ENCODE results near the gene DPEP1. TPM values are rescaled to one million over a fixed set of nuclear protein-coding genes. Genes with fewer than 3 reads are reported as not detected.

Gene DPEP1
- total and polyA plus RNA-seq, 4 donors = 0.14 to 0.83 (median 0.45) TPM

GRCh38 chr16:89623511-89624261 is 10.2 kb downstream of the DPEP1 start:
- Histone ChIP-seq H3K4me3 (ENCODE audit: low read depth in 1 of 3, low read length in 3 of 3) (no peak overlapping the region), H3K9ac (ENCODE audit: low read depth in 1 of 2, low read length in 2 of 2) (no peak overlapping the region), H3K36me3 (ENCODE audit: control insufficient read depth in 4 of 4, insufficient read depth in 3 of 4, low read depth in 1 of 4, low read length in 3 of 4) (no peaks in the 10 kb centered on the region), H3K27me3 (ENCODE audit: control insufficient read depth in 4 of 4, insufficient read depth in 4 of 4, low read length in 3 of 4) (no peaks in the 10 kb centered on the region), H3K9me3 (ENCODE audit: control insufficient read depth in 4 of 4, low read length in 3 of 4) (no peaks in the 10 kb centered on the region), H3K4me1 (ENCODE audit: control insufficient read depth in 4 of 4, insufficient read depth in 4 of 4, low read length in 3 of 4) (no peaks in the 10 kb centered on the region), H3K27ac (ENCODE audit: low read depth in 1 of 2, low read length in 2 of 2) (no peak overlapping the region)
- TF ChIP-seq EGR1 (IDR thresholded peaks at IDR 0.05; ENCODE audit: low read depth in 2 of 2) (peak in 1 of 2 donors; percentile 17), REST (IDR thresholded peaks at IDR 0.05) (no peak), HNF4G (IDR thresholded peaks at IDR 0.05) (no peak)
- 49% methylated on average over 28 of the region's 28 CpGs for WGBS
- no peak for DNase-seq (ENCODE audit: low spot score)

DNA sequence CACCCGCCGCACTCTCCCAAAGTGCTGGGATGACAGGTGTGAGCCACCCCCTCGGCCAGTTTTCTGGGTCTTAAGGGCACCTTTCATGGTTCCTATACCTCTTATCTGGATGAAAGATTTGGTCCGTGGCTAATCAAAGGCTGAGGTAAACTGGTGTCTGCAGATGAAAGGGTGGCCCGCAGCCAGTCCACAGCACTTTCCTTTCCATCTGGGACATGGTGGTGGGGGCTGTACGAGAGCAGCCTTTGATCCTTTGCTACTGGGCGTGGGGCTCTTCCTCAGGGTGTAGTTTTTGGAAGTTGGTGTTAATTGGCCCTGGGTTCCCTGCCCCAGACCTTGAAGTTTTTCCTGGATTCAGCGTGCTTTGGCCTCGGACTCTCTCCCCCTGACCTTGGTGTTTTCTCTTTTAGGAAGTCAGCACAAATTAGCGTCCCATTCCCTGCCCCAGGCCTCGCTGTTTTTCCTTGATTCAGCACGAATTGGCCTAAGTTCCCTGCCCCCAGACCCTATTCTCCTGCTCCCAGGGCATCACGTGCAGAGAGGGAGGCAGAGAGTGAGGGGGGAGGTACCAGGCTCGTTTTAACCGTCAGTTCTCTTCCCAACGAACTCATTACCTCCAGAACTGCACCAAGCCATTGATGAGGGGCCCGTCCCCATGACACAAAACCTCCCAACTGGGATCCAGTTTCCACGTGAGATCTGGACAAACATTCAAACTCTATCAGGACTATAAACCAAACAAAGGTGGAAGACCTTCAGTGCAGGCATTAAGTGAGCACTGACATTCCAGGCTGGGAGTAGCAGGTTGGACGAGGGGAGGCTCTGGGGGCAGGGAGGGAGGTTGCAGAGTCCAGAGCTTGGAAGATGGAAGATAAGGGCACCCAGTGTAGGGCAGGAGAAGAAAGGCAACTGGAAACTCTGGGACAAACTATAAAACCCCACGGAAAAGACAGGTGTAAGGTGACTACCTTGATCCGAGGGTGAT is 11.6 kb downstream of the DPEP1 start:
- Histone ChIP-seq H3K27ac (ENCODE audit: low read depth in 1 of 2, low read length in 2 of 2) (no peak overlapping the region), H3K4me3 (ENCODE audit: low read depth in 1 of 3, low read length in 3 of 3) (no peak overlapping the region), H3K9me3 (ENCODE audit: control insufficient read depth in 4 of 4, low read length in 3 of 4) (no peaks in the 10 kb centered on the region), H3K36me3 (ENCODE audit: control insufficient read depth in 4 of 4, insufficient read depth in 3 of 4, low read depth in 1 of 4, low read length in 3 of 4) (no peaks in the 10 kb centered on the region), H3K27me3 (ENCODE audit: control insufficient read depth in 4 of 4, insufficient read depth in 4 of 4, low read length in 3 of 4) (no peaks in the 10 kb centered on the region), H3K4me1 (ENCODE audit: control insufficient read depth in 4 of 4, insufficient read depth in 4 of 4, low read length in 3 of 4) (no peaks in the 10 kb centered on the region), H3K9ac (ENCODE audit: low read depth in 1 of 2, low read length in 2 of 2) (no peak overlapping the region)
- TF ChIP-seq HNF4G (IDR thresholded peaks at IDR 0.05) (no peak), REST (IDR thresholded peaks at IDR 0.05) (no peak), RXRA (IDR thresholded peaks at IDR 0.05) (no peak), EGR1 (IDR thresholded peaks at IDR 0.05; ENCODE audit: low read depth in 2 of 2) (no peak), ATF3 (IDR thresholded peaks at IDR 0.05) (no peak), RAD21 (IDR thresholded peaks at IDR 0.05) (no peak), FOXA1 (IDR thresholded peaks at IDR 0.05) (no peak), FOXA2 (IDR thresholded peaks at IDR 0.05) (no peak)
- TF ChIP-seq, protein P1, sequence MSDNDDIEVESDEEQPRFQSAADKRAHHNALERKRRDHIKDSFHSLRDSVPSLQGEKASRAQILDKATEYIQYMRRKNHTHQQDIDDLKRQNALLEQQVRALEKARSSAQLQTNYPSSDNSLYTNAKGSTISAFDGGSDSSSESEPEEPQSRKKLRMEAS (IDR thresholded peaks at IDR 0.05) = no peak
- TF ChIP-seq, protein P2, sequence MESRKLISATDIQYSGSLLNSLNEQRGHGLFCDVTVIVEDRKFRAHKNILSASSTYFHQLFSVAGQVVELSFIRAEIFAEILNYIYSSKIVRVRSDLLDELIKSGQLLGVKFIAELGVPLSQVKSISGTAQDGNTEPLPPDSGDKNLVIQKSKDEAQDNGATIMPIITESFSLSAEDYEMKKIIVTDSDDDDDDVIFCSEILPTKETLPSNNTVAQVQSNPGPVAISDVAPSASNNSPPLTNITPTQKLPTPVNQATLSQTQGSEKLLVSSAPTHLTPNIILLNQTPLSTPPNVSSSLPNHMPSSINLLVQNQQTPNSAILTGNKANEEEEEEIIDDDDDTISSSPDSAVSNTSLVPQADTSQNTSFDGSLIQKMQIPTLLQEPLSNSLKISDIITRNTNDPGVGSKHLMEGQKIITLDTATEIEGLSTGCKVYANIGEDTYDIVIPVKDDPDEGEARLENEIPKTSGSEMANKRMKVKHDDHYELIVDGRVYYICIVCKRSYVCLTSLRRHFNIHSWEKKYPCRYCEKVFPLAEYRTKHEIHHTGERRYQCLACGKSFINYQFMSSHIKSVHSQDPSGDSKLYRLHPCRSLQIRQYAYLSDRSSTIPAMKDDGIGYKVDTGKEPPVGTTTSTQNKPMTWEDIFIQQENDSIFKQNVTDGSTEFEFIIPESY (IDR thresholded peaks at IDR 0.05) = no peak
- DNase-seq (ENCODE audit: low spot score) = no peak
- WGBS = 49% methylated on average over 21 of the region's 21 CpGs

All from liver (tissue), 9 donors.